AG20443 (cell line): ENCODE measurements around the gene PLCB1.
"Not testable (repeated sequence)": the region's sequence is repeated elsewhere in the genome, so short reads cannot be mapped to it uniquely, and the experiment has no call there.

Source experiments
- DNase-seq: peaks from one replicate; pipeline ENCODE4 v3.0.0; 2012; ENCODE audit warnings: low spot score, mixed read lengths

PLCB1 gene

GRCh38 chr20:8404912-8405635 lies 273.0 kb downstream of the PLCB1 start:
- no peak for DNase-seq

- DNase-seq = no peak
Observed at GRCh38 chr20:8406391-8406790, 274.3 kb downstream of the PLCB1 start.

GRCh38 chr20:8408587-8409307 lies 276.7 kb downstream of the PLCB1 start:
- DNase-seq = no peak

GRCh38 chr20:8413691-8414090 lies 281.6 kb downstream of the PLCB1 start:
- DNase-seq = no peak

- peak; percentile 42 for DNase-seq
Observed at GRCh38 chr20:8414586-8415274, 282.7 kb downstream of the PLCB1 start.

DNA sequence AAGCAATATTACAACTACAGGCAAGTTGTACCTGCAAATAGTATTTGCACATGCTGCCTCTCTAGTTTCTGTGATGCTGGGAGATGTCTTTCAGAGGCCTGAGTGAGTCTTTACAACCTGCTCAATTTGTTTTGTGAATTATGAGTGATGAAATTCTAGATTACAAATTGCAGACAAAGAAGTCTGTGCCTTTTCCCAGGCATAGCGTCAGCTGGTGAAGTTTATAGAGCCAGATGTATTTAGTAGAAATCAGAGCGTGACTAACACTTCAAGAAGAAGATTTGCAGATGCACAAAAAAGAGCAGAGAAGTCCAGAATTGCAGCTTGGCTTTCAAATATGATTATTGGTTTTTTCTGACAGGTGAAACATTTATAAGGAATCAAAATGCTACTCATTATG lies 289.9 kb downstream of the PLCB1 start:
- no peak for DNase-seq

DNA sequence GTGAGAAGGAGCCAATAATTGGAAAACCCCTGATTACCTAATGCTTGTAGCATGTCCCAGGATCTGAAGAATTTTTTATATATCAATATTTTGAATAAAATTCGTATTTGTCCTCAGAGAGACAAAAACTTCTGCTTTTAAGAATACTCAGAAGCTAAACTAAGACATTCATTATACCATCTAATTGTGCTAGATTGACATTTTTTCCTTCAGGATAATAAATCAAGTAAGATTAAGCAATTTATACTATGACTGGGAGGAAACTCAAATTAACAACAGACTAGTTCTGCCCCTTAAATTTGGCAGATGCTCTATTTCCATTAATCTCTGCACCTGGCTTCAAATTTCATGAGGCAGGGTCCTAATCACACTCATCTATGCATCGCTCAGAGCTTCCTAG lies 291.4 kb downstream of the PLCB1 start:
- no peak for DNase-seq

DNA sequence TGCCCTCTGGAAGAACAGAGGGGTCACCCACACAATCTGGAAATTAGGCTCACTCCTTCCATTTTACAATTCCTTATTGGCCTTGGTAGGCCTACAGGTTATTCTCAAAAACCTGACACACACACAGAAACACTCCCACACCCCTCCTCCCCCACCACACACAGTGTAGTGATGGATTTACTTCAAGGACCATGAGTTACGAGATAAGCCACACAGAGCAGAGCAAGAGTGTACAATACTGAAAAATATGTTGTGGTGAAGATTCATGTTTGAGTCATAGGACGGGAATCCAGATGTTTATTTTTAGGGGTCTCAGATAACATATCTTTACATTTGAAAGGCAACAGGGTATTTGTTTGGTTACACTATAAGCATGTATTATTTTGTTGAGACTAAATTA lies 291.9 kb downstream of the PLCB1 start:
- DNase-seq = no peak

- DNase-seq = no peak
Observed at GRCh38 chr20:8425016-8425415, 292.9 kb downstream of the PLCB1 start.

- no peak for DNase-seq
Observed at GRCh38 chr20:8425802-8426201, 293.7 kb downstream of the PLCB1 start.

- DNase-seq = no peak
Observed at GRCh38 chr20:8427419-8428040, 295.5 kb downstream of the PLCB1 start.

- DNase-seq = no peak
Observed at GRCh38 chr20:8428988-8429387, 296.9 kb downstream of the PLCB1 start.

DNA sequence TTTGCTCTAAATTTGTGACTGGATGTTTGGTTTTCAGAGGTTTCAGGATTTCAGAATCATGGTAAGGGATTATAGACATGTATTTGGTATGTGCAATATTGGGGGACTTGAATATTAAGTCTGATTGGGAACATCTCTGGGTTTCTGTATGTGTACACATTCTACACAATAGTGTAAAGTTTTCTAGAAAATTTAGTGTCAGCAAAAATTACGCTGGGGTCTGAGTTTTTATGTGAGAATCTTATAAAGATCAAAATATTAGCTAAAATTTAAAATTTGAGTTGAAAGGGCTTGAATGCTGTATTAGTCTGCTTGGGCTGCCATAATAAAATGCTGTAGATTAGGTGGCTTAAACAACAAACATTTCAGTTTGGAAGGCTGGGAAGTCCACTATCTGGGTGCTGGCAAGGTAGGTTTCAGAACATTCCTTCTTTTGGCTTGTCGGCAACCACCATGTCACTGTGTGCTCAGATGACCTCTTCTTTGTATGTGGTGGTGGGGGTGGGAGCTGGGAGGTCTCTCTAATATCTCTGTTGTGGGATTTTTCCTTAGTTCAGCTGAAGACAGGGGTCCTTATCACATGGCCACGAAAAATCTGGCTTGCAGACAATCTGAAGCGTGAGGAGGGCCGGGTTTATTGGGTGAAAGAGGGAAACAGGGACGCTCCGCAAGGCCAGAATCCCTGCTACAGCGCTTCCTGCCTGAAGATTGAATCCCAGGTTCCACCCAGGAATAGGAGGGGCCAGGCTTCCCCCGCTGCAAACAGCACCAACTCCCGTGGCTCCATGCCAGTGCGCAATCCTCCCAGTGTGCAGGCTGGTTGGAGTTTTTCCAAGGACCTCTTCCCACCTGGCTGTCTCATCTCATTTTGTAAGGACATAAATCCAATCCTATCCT lies 299.7 kb downstream of the PLCB1 start:
- DNase-seq = no peak

GRCh38 chr20:8432435-8433148 lies 300.5 kb downstream of the PLCB1 start:
- DNase-seq = no peak

DNA sequence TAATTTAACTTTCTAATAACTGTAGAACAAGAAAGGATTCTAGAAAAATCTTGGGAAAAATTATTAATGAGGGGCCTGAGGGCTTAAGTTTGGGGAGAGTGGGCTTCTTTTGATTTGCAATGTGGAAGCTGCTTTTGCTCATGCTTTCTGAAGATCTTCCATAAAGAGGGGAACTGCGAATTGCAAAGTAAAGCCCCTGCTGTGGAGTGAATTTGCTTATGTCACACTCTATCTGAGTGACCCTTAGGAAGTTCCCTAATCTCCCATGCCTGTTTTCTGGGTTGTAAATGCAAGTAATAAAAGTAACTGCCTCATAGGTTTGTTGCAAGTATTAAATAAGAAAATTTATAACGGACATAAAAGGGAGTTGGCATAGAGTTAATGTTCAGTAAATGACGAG lies 301.2 kb downstream of the PLCB1 start:
- DNase-seq = no peak

- no peak for DNase-seq
Observed at GRCh38 chr20:8434326-8434876, 302.3 kb downstream of the PLCB1 start.

DNA sequence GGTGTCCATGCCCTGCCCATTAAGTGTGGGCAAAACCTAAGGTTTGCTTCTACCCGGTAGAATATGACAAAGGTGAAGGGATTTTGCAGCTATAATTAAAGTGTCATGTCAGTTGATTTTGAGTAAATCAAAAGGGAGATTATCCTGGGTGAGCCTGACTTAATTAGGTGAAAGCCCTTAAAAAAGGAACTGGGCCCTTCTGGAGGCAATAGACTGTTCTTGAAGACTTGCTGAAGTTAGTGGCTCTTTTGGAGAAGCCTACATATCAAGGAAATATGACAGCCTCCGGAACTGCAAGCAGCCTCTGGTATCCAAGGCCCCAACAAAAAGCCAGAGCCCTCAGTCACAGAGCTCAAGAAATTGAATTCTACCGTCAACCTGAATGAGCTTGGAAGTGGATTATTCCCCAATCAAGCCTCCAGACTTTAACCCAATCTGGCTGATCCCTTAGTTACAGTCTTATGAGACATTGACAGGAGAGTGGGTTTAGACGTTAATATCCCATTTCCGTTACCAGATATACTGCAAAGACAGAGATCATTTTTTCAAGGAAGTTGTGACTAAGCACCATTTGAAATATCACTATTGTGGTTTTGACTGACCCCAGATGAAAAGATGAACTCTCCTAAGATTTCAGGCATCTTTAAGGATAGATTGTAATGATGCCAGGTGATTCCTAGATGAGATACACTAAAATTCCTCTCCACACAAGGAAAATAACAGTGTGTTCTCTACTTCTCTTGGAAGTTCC lies 303.4 kb downstream of the PLCB1 start:
- DNase-seq = no peak

DNA sequence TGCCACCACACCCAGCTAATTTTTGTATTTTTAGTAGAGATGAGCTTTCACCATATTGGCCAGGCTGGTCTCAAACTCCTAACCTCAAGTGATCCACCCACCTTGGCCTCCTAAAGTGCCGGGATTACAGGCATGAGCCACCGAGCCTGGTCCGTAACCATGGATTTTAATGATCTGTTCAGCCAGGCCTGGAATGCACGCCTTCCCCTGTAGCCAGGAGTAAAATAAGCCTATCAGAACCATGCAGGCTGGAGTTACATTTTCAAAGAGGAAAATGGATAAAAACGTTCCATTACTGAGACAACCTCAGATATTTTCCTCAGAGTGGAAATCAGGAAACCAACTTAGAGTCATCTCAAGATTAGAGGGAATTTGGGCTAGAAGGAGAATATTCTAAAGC lies 304.9 kb downstream of the PLCB1 start:
- not testable (repeated sequence) for DNase-seq

- DNase-seq = no peak
Observed at GRCh38 chr20:8438748-8439147, 306.7 kb downstream of the PLCB1 start.
